OCI-LY7 (cell line): ENCODE measurements around the gene PCDH1. TPM values are rescaled to one million over a fixed set of nuclear protein-coding genes. Genes with fewer than 3 reads are reported as not detected.

ENCODE experiments used
- BruUV-seq: library from RNA; stranded (reverse); fragments of 400-500 nt; replicated peaks from 2 replicates; lab custom pipeline; 2021; lab: Mats Ljungman, UMichigan
- CTCF ChIA-PET: fragments of 300-600 bp; sonication (Branson Sonifier 250); formaldehyde crosslinking; loops from one replicate; lab custom pipeline; 2022; ENCODE audit warnings: antibody characterized with exemption; ENCODE audit not compliant: unreplicated experiment; lab: Charles Lee
- POLR2A ChIA-PET: fragments of 300-600 bp; sonication (Branson Sonifier 250); formaldehyde crosslinking; loops from one replicate; lab custom pipeline; 2022; ENCODE audit warnings: antibody characterized with exemption; lab: Charles Lee
- DNase-seq: peaks from one replicate; pipeline ENCODE4 v3.0.0-alpha.2; 2015; ENCODE audit warnings: low spot score
- H2AFZ ChIP-seq: fragments of 200-600 bp; sonication (generic), shearing (Covaris generic); 2 replicates; pipeline ENCODE4 v1.6.1; 2014; ENCODE audit warnings: mild to moderate bottlenecking, antibody characterized with exemption, low read length, moderate library complexity
- H3K27ac ChIP-seq: fragments of 200-600 bp; sonication (generic); 2 replicates; pipeline ENCODE4 v1.5.1; 2014; ENCODE audit warnings: mixed run types, low read depth, mild to moderate bottlenecking, moderate library complexity, low read length, inconsistent platforms; ENCODE audit not compliant: poor library complexity, severe bottlenecking
- H3K36me3 ChIP-seq: fragments of 200-600 bp; sonication (generic); 2 replicates; pipeline ENCODE4 v1.6.1; 2014; ENCODE audit warnings: mild to moderate bottlenecking, antibody characterized with exemption, low read length, moderate library complexity, mixed read lengths; ENCODE audit not compliant: insufficient read depth
- H3K4me1 ChIP-seq: fragments of 200-600 bp; sonication (generic); 2 replicates; pipeline ENCODE4 v1.5.1; 2014; ENCODE audit warnings: mild to moderate bottlenecking, low read length; ENCODE audit not compliant: insufficient read depth, poor library complexity, severe bottlenecking
- H3K4me2 ChIP-seq: fragments of 200-600 bp; sonication (generic); 2 replicates; pipeline ENCODE4 v1.6.1; 2014; ENCODE audit warnings: mild to moderate bottlenecking, low read length
- H3K4me3 ChIP-seq: fragments of 200-600 bp; sonication (generic); 2 replicates; pipeline ENCODE4 v1.5.1; 2014; ENCODE audit warnings: mild to moderate bottlenecking, low read depth, low read length; ENCODE audit not compliant: poor library complexity, severe bottlenecking
- H3K79me2 ChIP-seq: fragments of 200-600 bp; sonication (generic); 2 replicates; pipeline ENCODE4 v1.6.1; 2016; ENCODE audit warnings: low read depth, mild to moderate bottlenecking, low read length, moderate library complexity, mixed read lengths; ENCODE audit not compliant: insufficient read depth
- H3K9me2 ChIP-seq: fragments of 200-600 bp; sonication (generic); 2 replicates; pipeline ENCODE4 v1.6.1; 2016; ENCODE audit warnings: mild to moderate bottlenecking, low read length, mixed read lengths; ENCODE audit not compliant: insufficient read depth
- H3K9me3 ChIP-seq: fragments of 200-600 bp; sonication (generic); 2 replicates; pipeline ENCODE4 v1.6.1; 2014; ENCODE audit warnings: mild to moderate bottlenecking, mixed run types, low read length, mixed read lengths
- H4K20me1 ChIP-seq: fragments of 200-600 bp; sonication (generic); 2 replicates; pipeline ENCODE4 v1.6.1; 2014; ENCODE audit warnings: mild to moderate bottlenecking, antibody characterized with exemption, low read length, moderate library complexity, mixed read lengths; ENCODE audit not compliant: insufficient read depth
- EZH2phosphoT487 ChIP-seq: fragments of 200-600 bp; sonication (generic); IDR thresholded peaks from 2 replicates; pipeline ENCODE4 v1.6.1; 2018; ENCODE audit warnings: low read depth, borderline replicate concordance, mild to moderate bottlenecking, mixed run types, antibody characterized with exemption, low read length, moderate library complexity, mixed read lengths
- intact Hi-C: fragments of 100-400 bp; cut with micrococcal nuclease; formaldehyde crosslinking; loops from one replicate; pipeline ENCODE4 v1.10.0; 2022; ENCODE audit not compliant: unreplicated experiment
- total RNA-seq, 2 experiments: library from RNA; depleted of rRNA in 1 of 2; stranded (reverse); fragments of >200 nt in 1 of 2; shearing (Covaris generic) in 1 of 2; gene quantifications; 2 replicates each; pipeline ENCODE4 v1.2.3, GENCODE V29; 2014 to 2022
- TF ChIP-seq, protein P1 (sequence below): fragments of 200-600 bp; sonication (generic); conservative IDR thresholded peaks from 2 replicates; pipeline ENCODE4 v1.5.1; 2014; ENCODE audit warnings: mild to moderate bottlenecking, antibody characterized with exemption, low read length, moderate library complexity, mixed read lengths

Gene PCDH1
- total RNA-seq, 2 experiments from 2014 or later = not detected

DNA sequence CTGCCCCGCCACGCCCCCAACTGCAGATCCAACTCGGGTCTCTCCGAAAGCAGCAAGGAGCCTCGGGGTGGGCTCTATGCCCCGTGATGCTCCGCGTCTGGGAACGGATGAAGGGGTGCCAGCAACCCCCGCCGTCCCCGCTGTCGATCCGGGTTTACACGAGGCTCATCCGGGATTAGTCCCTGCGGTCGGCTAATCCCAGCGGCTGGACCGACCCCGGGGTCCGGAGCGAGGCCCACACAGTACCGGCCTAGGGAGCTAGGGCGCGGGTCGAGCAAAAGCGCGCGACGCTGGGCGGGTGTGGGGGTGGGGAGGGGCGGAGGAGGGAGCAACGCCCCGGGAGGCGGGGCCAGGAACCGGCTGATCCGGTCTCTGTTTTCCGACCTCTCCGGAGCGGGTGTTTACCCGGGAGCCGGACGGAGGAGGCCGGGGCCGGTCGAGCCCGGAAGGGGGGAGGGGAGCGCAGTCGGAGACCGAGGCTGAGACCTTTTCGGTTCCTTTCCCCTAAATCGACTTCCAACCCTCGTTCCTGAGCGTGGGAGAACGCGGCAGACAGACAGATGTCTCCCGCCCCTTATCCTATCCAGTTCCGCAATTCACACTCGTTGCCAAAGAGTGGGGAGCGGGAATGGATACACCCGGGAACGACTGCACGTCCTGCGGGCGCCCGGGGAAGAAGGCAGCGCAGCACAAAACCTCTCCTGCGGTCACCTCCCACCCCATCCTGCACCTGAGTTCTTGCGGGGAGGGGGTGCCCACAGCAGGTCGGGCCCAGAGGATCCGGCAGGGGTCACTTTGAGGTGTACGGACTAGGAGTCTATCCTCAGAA is 28.6 kb downstream of the PCDH1 start:
- Histone ChIP-seq H3K4me2 (peak overlapping the region; percentile 97), H3K9me3 (no peaks in the 10 kb centered on the region), H4K20me1 (no peaks in the 10 kb centered on the region), H3K27ac (peak overlapping the region; percentile 83), H3K4me3 (peak overlapping the region; percentile 71), H3K36me3 (no peaks in the 10 kb centered on the region), H2AFZ (peak overlapping the region; percentile 51; the same call in 1 of the 2 replicates), H3K79me2 (no peaks in the 10 kb centered on the region), H3K4me1 (peaks cover 44% of the 10 kb centered on the region), H3K9me2 (no peaks in the 10 kb centered on the region)
- DNase-seq = peak; percentile 87
- TF ChIP-seq, protein P1, sequence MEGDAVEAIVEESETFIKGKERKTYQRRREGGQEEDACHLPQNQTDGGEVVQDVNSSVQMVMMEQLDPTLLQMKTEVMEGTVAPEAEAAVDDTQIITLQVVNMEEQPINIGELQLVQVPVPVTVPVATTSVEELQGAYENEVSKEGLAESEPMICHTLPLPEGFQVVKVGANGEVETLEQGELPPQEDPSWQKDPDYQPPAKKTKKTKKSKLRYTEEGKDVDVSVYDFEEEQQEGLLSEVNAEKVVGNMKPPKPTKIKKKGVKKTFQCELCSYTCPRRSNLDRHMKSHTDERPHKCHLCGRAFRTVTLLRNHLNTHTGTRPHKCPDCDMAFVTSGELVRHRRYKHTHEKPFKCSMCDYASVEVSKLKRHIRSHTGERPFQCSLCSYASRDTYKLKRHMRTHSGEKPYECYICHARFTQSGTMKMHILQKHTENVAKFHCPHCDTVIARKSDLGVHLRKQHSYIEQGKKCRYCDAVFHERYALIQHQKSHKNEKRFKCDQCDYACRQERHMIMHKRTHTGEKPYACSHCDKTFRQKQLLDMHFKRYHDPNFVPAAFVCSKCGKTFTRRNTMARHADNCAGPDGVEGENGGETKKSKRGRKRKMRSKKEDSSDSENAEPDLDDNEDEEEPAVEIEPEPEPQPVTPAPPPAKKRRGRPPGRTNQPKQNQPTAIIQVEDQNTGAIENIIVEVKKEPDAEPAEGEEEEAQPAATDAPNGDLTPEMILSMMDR = peak; percentile 26; the same call in 1 of the 2 replicates
- TF ChIP-seq EZH2phosphoT487 = no peak
- BruUV-seq = no TSS peak
- ChIA-PET CTCF (no interaction called here), POLR2A (interaction anchor here (0.7 to 2.1 kb wide), 10 partner anchors 8 to 1368 kb away, joined by 3 to 6 read pairs (median 4); partner anchors contain the start of genes DELE1, RELL2 and TAF7)
- intact Hi-C loops = loop anchor here (2.0 kb wide), 1 partner anchor 119 kb away; the partner anchor contains the start of gene RNF14

DNA sequence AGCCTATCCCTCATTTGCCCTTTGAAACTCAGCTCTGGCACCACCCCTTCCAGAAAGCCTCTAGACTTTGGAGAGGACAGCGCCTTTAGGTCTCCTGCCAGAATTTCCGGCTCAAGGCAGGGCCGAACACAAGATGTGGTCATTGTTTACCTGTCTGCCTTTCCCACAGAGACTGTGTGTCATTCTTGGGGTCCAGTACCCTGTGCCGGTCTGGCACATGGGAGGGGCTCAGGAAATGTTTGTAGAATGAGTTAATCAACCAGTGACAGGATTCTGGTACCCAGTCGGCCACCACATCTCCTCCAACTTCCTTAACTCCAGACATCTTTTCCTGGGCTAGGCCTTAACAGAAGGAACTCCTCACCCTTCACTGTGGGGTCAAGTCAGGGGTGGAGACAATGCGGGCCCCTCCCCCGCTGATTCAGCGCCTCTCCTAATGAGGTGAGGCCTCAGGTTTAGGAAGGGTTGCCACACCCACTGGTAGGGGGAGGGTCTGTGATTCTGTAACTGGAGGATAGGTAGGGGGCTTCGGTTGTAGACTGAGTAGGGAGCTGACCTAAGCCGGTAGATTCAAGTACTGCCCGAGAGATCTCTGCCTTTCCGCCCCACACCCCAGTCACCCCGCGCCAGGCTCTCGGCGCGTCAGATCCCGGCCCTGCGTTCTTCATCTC is 29.3 kb downstream of the PCDH1 start:
- Histone ChIP-seq H3K9me3 (no peaks in the 10 kb centered on the region), H3K4me3 (peak overlapping the region; percentile 71), H3K79me2 (no peaks in the 10 kb centered on the region), H4K20me1 (no peaks in the 10 kb centered on the region), H2AFZ (peak overlapping the region; percentile 51; the same call in 1 of the 2 replicates), H3K9me2 (no peaks in the 10 kb centered on the region), H3K27ac (peak overlapping the region; percentile 83), H3K4me2 (peak overlapping the region; percentile 97), H3K4me1 (peaks cover 52% of the 10 kb centered on the region), H3K36me3 (no peaks in the 10 kb centered on the region)
- ChIA-PET CTCF (no interaction called here), POLR2A (interaction anchor here (0.7 to 2.1 kb wide), 5 partner anchors 9 to 1369 kb away, joined by 3 to 6 read pairs (median 5); no protein-coding TSS in a partner anchor)
- intact Hi-C loops = loop anchor here (2.0 kb wide), 1 partner anchor 120 kb away; the partner anchor contains the start of gene RNF14
- TF ChIP-seq, protein P1 = no peak
- TF ChIP-seq EZH2phosphoT487 = no peak
- DNase-seq = peak; percentile 64
- BruUV-seq = TSS peak; percentile 76
